D721Med (cell line): Measurements from ENCODE around the gene GGNBP2.

Experiments
- DNase-seq: peaks from one replicate; pipeline ENCODE4 v3.0.0; 2011; ENCODE audit warnings: low spot score; ENCODE audit not compliant: insufficient read length
- FAIRE-seq: peaks from 2 replicates; lab custom pipeline; 2011; peaks lifted over from hg19 to GRCh38; lab: Jason Lieb, UNC
- TF ChIP-seq, protein P1 (sequence below): IDR thresholded peaks from 2 replicates; pipeline ENCODE4 v1.5.1; 2012; ENCODE audit warnings: mild to moderate bottlenecking, control low read depth; ENCODE audit not compliant: insufficient read depth; ENCODE audit errors: missing control alignments

The GGNBP2 gene

DNA sequence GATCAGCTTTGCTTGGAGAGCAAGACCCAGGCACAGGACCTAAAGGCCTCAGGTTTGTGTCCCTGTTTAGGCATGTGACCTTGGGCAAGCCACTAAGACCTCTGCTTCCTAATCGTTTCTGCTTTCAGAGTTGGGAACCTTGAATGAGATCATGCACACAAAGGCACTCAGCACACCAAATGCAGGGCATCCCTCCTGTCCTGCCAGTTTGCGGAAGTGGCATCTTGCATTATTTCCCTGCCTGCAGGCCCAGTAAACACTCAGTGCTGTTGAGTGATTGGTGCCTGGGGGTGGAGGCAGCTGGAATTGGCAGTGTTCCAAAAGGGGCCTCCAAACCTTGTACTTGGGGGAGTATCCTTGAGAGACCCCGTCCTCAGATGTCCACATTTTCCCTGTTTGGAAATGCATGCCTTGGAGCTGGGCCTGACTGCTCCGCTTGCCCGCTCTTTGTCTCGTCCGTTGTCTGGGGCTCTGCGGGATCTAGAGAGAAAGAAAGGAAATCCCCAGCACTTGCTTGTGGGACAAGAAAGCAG is 85.3 kb downstream of the GGNBP2 start:
- TF ChIP-seq, protein P1, sequence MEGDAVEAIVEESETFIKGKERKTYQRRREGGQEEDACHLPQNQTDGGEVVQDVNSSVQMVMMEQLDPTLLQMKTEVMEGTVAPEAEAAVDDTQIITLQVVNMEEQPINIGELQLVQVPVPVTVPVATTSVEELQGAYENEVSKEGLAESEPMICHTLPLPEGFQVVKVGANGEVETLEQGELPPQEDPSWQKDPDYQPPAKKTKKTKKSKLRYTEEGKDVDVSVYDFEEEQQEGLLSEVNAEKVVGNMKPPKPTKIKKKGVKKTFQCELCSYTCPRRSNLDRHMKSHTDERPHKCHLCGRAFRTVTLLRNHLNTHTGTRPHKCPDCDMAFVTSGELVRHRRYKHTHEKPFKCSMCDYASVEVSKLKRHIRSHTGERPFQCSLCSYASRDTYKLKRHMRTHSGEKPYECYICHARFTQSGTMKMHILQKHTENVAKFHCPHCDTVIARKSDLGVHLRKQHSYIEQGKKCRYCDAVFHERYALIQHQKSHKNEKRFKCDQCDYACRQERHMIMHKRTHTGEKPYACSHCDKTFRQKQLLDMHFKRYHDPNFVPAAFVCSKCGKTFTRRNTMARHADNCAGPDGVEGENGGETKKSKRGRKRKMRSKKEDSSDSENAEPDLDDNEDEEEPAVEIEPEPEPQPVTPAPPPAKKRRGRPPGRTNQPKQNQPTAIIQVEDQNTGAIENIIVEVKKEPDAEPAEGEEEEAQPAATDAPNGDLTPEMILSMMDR: no peak
- FAIRE-seq (no peak), DNase-seq (no peak)

GRCh38 chr17:36631022-36631421 is 86.3 kb downstream of the GGNBP2 start:
- FAIRE-seq (no peak), DNase-seq (no peak)
- TF ChIP-seq, protein P1: no peak

DNA sequence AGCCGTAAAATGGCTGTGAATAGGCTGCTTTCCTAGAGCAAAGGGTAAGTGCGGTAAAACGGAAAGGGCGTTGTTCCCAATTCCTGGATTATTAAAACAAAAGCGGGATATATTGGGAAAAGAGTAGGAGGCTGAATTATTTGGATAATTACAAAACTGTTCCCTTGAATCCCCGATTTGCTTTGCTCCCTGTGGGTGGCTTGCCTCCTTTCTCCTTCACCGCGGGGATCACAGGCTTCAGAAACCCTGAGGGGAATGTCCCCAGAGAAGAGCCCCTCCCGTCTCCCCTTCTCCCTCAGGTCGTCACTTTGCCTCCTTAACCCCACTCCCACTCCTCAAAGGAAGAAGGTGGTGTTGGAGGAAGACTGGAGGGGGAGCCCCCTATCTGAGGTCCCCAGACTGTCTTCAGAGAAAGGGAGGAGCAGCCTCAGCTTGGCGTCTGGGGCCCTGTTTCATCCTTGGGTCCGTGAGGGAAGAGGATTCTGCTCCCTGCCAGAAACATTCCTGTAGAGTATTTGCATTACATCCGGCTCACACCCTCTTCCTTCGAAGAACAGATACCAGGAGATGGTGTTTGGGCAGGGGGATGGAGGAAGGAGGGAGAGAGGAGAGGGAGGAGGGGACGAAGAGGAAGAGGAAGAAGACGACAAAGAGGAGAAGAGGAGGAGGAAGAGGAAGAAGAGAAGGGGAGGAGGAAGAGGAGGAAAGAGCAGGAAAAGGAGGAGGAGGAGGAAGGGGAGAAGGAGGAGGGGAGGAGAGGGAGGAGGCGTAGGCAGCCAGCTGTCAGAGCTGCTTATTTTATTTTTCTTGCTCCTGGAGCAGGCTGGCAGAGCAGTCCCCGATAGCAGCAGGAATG is 88.4 kb downstream of the GGNBP2 start:
- TF ChIP-seq, protein P1: no peak
- FAIRE-seq: no peak
- DNase-seq: no peak
